Stimulated activated CD8-positive, alpha-beta memory T cell treated with anti-CD3 and anti-CD28 coated beads, Interleukin-4, amount 100 ng/mL, for 1 hour (primary cell): ENCODE results near the gene SND1.

Source experiments
- DNase-seq, 2 donors: peaks; one replicate each; pipeline ENCODE4 v3.0.0-alpha.2; 2020; ENCODE audit warnings: low read depth in 2 of 2, low spot score in 1 of 2

SND1 gene

GRCh38 chr7:127928222-127928621, 276.2 kb downstream of the SND1 start:
- no peak for DNase-seq

- no peak for DNase-seq
Observed at GRCh38 chr7:127928852-127929251, 276.9 kb downstream of the SND1 start.

GRCh38 chr7:127930341-127931328, 278.6 kb downstream of the SND1 start:
- no peak for DNase-seq

DNA sequence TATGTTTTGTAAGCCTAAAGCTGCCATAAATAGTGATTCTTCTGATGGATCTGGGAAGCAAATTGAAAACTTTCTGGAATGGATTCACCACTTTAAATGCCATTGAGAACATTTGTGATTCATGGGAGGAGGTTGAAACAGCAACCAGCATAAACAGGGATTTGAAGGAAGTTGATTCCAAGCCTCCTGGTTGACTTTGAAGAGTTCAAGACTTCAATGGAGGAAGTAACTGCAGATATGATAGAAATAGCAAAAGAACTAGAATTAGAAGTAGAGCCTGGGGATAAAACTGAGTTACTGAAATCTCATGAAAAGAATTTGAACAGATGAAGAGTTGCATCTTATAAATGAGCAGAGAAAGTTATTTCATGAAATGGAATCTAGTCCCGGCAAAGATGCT, 280.1 kb downstream of the SND1 start:
- no peak for DNase-seq

DNA sequence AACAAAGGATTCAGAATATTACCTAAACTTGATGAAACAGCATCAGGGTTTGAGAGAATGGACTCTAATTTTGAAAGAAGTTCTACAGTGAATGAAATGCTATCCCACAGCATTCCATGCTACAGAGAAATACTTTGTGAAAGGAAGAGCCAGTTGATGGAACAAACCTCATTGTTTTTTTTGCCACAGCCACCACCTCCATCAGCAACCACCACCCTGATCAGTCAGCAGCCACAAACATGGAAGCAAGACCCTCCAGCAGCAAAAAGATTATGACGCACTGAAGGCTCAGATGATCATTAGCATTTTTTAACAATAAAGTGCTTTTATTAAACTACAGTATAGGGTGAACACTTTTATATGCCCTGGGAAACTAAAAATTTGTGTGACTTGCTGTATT, 280.5 kb downstream of the SND1 start:
- DNase-seq, result no peak

DNA sequence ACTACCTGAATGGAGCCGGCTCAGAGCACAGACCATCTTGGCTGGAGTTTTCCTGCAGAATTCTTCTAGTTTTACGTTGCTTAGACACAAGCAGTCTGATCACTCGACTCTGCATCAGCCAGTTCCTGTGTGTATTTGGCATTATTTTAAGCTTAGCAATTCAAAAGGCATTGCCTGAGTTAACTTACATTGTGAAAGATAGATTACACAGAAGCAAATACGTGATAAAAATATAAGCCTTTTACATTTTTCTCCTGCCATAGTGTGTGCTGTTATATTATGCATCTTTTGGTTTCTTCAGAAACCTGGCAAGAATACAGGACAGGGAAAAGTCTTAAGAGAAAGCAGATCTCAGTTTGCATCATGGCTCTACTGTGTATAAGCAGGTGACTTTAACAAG, 281.2 kb downstream of the SND1 start:
- DNase-seq, result no peak

DNA sequence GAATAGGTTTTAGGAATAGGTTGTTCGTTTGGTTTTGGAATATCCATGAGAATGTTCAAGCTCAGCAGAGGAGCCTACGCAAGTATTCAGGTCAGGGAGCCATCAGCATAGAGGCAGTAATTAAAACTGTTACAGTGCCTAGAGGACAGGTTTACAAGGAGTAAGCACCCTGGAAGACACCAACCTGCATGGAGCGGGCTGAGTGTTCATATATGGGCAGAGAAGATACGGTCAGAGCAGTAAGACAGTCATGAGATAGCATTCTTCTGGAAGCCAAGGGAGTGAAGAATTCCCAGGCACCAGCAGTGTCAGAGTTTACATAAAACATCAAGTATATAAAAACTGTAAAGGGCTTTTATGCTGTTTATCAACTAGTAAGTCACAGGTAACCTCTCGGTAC, 282.7 kb downstream of the SND1 start:
- DNase-seq, result no peak

GRCh38 chr7:127935847-127936376, 283.9 kb downstream of the SND1 start:
- no peak for DNase-seq

DNA sequence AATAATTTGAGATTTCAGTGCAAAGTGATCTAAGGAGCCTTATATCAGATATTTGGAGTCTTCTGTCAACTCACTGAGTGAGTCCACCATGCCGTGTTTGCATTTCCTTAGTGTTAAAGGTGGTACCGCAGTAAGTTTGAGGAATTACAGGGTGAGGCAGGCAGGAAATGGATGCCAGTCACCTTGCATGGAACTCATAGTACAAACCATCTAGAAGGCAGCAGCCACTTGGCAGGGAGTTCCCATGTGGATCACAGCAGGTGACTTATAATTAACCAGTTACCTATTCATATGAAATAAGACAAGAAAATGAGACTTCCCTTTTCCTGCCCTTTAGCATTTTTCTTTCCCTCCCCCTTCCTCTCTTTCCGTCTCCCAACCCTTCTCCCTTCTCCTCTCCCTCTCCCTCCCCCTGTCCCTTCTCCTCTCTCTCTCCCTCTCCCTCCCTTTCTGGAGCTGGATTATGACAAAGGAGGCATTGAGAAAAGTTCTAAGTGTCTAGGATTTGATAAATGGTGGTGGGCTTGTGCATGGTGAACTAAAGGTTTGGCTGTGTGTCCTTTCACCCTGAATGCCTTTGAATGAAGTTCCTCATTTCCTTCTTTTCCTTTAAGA, 285.2 kb downstream of the SND1 start:
- no peak for DNase-seq

GRCh38 chr7:127938588-127938987, 286.6 kb downstream of the SND1 start:
- DNase-seq, result no peak

- no peak for DNase-seq
Observed at GRCh38 chr7:127940381-127941160, 288.6 kb downstream of the SND1 start.

DNA sequence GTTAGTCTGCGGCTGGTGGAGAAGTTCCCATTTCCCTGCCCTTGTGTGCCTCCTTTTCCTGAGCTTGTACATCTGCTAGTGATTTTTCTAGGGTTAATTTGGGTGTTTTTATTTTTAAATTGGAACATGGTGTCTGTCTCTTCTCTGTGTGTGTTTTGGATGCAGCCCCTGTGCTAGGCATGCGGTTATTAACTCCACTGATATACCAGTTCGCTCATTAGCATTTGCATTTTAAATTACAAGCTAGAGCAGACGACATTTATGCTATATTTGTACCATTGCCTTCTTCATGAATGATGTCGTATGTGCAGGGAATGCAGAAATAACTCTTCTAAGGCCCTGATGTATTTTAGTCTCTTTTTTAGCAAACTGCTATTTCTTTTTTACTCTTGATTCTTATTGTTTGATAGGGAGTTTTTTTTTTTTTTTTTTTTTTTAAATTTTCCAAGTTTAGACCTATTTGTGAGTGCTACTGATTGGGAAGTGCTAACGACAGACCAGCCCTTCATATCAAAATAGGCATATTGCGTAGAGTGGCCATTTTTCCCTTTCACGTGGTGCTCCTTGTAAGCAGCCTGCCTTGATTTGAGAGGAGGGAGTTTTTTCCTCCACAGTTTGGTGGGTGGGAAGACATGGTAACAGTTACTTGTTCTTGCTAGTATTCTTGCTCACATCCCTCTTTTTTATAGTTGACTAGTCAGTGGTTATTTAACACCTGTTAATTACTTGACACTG, 289.6 kb downstream of the SND1 start:
- DNase-seq, result no peak

GRCh38 chr7:127943541-127944521, 291.8 kb downstream of the SND1 start:
- DNase-seq, result no peak

DNA sequence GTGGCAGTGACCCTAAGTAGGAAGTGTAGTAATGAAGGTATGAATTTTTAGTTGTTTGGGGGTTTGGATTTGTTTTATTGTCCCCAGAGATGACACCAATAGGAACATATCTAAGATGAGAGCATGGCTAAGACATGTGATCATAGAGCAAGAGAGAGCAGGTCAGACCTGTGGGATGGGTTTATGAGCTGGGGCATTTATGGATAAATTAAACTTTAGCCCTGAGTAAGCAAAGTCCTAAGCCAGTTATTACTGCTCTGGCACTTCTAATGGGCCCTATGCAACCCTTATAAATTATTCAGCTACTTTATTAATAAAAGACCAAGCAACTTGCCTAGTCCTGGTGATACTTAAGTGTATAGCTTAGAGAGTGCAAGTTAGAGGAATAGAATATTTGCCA, 294.1 kb downstream of the SND1 start:
- DNase-seq, result no peak

DNA sequence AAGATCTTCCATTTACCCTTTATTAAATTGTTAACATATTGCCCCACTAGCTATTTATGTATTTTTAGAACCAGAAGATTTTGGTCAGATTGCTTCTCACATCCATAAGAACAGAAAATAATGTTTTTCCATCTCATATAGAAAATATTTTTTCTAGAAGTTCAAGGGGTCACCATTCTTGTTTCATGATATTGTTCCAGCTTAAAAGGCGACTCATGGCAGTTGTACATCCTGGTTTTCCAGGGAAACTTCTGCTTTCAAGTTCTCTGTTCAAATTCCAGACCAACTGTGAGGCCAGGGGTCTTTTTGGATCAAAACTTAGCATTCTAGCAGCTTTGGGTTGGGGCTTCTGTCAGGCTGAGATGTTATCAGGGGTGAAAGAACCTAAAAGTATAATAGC, 294.9 kb downstream of the SND1 start:
- no peak for DNase-seq

DNA sequence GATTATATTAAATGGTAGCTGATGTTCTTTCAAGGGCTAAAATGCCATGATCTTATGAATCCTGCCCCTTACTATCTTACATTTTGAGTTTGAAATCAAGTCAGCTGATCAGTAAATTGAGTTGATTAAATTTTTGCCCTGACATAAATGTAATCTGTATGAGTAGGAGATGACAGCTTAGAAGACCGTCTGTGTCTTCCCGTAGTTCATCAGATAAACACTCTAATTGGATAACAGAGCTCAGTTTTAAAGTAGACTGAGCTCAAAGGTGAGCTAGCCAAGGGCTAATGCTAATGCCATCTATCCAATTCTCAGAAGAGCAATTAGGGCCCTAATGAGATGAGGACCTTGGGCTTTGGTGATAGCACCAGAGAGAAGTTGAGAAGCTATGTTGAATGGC, 296.3 kb downstream of the SND1 start:
- DNase-seq, result no peak

- DNase-seq, result no peak
Observed at GRCh38 chr7:127948930-127949329, 296.9 kb downstream of the SND1 start.

DNA sequence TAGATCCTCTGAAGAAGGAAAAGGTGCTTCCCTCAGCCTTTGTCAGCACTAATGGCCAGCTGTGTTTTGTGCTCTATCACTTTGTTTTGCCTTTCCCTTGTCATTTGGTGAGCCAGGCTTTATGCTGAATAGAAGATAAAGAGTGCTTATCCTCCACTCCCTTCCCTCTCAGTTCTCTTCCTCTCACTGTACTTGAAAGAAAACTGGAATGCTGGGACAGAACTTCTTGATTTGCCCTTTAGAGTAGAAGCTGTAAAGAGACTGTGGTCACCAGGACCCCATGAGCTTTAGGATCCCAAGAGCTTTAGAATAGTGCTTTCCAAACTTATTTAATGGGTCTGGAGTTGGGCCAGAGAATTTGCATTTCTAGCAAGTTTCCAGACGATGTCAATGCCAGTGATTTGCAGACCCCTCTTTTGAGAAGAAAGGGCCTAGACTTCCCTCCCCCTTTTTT, 297.8 kb downstream of the SND1 start:
- DNase-seq, result no peak

GRCh38 chr7:127950233-127950935, 298.4 kb downstream of the SND1 start:
- no peak for DNase-seq
